ENCODE data around the gene MTA3. TPM values are rescaled to one million over a fixed set of nuclear protein-coding genes. Genes with fewer than 3 reads are reported as not detected.

The MTA3 gene
- polyA plus RNA-seq, 1 donor from 2014 or later, result 11.2 TPM

- Histone ChIP-seq H3K9ac (ENCODE audit: low read length) (no peak overlapping the region), H3K79me2 (replicated peaks; ENCODE audit: insufficient read depth, low read length) (no peaks in the 10 kb centered on the region), H3K27ac (ENCODE audit: low read length) (no peak overlapping the region), H3K4me3 (ENCODE audit: low read length) (no peak overlapping the region), H3F3A (ENCODE audit: insufficient read depth, low read length, poor library complexity, severe bottlenecking) (no peaks in the 10 kb centered on the region), H3K4me2 (ENCODE audit: low read length) (no peak overlapping the region), H4K20me1 (ENCODE audit: insufficient read depth) (no peaks in the 10 kb centered on the region), H3K9me3 (ENCODE audit: low read length) (no peaks in the 10 kb centered on the region), H2AFZ (ENCODE audit: low read depth, low read length) (no peak overlapping the region), H3K27me3 (ENCODE audit: insufficient read depth, low read depth, low read length) (peaks cover 8% of the 10 kb centered on the region), H3K36me3 (ENCODE audit: insufficient read depth, low read length) (no peaks in the 10 kb centered on the region), H3K9me2 (ENCODE audit: insufficient read depth, low read length) (no peaks in the 10 kb centered on the region)
- TF ChIP-seq TAF1 (IDR thresholded peaks at IDR 0.05; ENCODE audit: low read depth) (no peak), MXI1 (conservative IDR thresholded peaks at IDR 0.05; ENCODE audit: poor library complexity, severe bottlenecking) (no peak), CTCF (IDR thresholded peaks at IDR 0.05; ENCODE audit: poor library complexity, severe bottlenecking) (no peak), EZH2 (IDR thresholded peaks at IDR 0.05; ENCODE audit: borderline replicate concordance, insufficient read depth, low read length, poor library complexity, severe bottlenecking) (no peak), POLR2AphosphoS5 (IDR thresholded peaks at IDR 0.05) (no peak), RAD21 (conservative IDR thresholded peaks at IDR 0.05) (no peak), SMC3 (conservative IDR thresholded peaks at IDR 0.05; ENCODE audit: poor library complexity) (no peak)
- TF ChIP-seq, protein P1, sequence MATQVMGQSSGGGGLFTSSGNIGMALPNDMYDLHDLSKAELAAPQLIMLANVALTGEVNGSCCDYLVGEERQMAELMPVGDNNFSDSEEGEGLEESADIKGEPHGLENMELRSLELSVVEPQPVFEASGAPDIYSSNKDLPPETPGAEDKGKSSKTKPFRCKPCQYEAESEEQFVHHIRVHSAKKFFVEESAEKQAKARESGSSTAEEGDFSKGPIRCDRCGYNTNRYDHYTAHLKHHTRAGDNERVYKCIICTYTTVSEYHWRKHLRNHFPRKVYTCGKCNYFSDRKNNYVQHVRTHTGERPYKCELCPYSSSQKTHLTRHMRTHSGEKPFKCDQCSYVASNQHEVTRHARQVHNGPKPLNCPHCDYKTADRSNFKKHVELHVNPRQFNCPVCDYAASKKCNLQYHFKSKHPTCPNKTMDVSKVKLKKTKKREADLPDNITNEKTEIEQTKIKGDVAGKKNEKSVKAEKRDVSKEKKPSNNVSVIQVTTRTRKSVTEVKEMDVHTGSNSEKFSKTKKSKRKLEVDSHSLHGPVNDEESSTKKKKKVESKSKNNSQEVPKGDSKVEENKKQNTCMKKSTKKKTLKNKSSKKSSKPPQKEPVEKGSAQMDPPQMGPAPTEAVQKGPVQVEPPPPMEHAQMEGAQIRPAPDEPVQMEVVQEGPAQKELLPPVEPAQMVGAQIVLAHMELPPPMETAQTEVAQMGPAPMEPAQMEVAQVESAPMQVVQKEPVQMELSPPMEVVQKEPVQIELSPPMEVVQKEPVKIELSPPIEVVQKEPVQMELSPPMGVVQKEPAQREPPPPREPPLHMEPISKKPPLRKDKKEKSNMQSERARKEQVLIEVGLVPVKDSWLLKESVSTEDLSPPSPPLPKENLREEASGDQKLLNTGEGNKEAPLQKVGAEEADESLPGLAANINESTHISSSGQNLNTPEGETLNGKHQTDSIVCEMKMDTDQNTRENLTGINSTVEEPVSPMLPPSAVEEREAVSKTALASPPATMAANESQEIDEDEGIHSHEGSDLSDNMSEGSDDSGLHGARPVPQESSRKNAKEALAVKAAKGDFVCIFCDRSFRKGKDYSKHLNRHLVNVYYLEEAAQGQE (IDR thresholded peaks at IDR 0.05; ENCODE audit: borderline replicate concordance), result no peak
Observed at GRCh38 chr2:42786561-42787345, 218.3 kb downstream of the MTA3 start.

GRCh38 chr2:42787424-42787787 is 219.0 kb downstream of the MTA3 start:
- TF ChIP-seq POLR2AphosphoS5 (IDR thresholded peaks at IDR 0.05) (no peak), EZH2 (IDR thresholded peaks at IDR 0.05; ENCODE audit: borderline replicate concordance, insufficient read depth, low read length, poor library complexity, severe bottlenecking) (no peak), CTCF (IDR thresholded peaks at IDR 0.05; ENCODE audit: poor library complexity, severe bottlenecking) (no peak), SMC3 (conservative IDR thresholded peaks at IDR 0.05; ENCODE audit: poor library complexity) (no peak), MXI1 (conservative IDR thresholded peaks at IDR 0.05; ENCODE audit: poor library complexity, severe bottlenecking) (no peak), EP300 (conservative IDR thresholded peaks at IDR 0.05; ENCODE audit: poor library complexity, severe bottlenecking) (no peak), RAD21 (conservative IDR thresholded peaks at IDR 0.05) (no peak), TAF1 (IDR thresholded peaks at IDR 0.05; ENCODE audit: low read depth) (no peak)
- TF ChIP-seq, protein P1 (IDR thresholded peaks at IDR 0.05; ENCODE audit: borderline replicate concordance), result no peak

More at GRCh38 chr2:42787424-42787787, 219.0 kb downstream of the MTA3 start:
- no peaks in the 10 kb centered on the region for H4K20me1 ChIP-seq (ENCODE audit: insufficient read depth)
- H2AFZ ChIP-seq (ENCODE audit: low read depth, low read length), result no peak overlapping the region
- H3K4me3 ChIP-seq (ENCODE audit: low read length), result no peak overlapping the region
- H3K27me3 ChIP-seq (ENCODE audit: insufficient read depth, low read depth, low read length), result peaks cover 15% of the 10 kb centered on the region
- no peaks in the 10 kb centered on the region for H3K79me2 ChIP-seq (replicated peaks; ENCODE audit: insufficient read depth, low read length)
- no peak overlapping the region for H3K27ac ChIP-seq (ENCODE audit: low read length)
- H3K9me3 ChIP-seq (ENCODE audit: low read length), result no peaks in the 10 kb centered on the region
- no peaks in the 10 kb centered on the region for H3K36me3 ChIP-seq (ENCODE audit: insufficient read depth, low read length)
- H3K9ac ChIP-seq (ENCODE audit: low read length), result no peak overlapping the region
- H3F3A ChIP-seq (ENCODE audit: insufficient read depth, low read length, poor library complexity, severe bottlenecking), result no peaks in the 10 kb centered on the region
- H3K9me2 ChIP-seq (ENCODE audit: insufficient read depth, low read length), result no peaks in the 10 kb centered on the region
- no peak overlapping the region for H3K4me2 ChIP-seq (ENCODE audit: low read length)

Measured in neural cell (in vitro differentiated cells).